ENCODE results near the gene SELENOO.

SELENOO gene

GRCh38 chr22:50200461-50201190 lies at the start of gene SELENOO:
TSS of gene SELENOO (plus strand) at chr22:50201011. CDS start at chr22:50201037, 26 bp downstream.
- Histone ChIP-seq H3K9ac (ENCODE audit: low read length) (peak within 1 kb of the TSS; percentile 70), H3K4me3 (ENCODE audit: low read length) (peak within 1 kb of the TSS; percentile 46), H3K27me3 (ENCODE audit: control insufficient read depth, insufficient read depth, low read length) (no peaks in the 10 kb centered on the region), H3K36me3 (ENCODE audit: control insufficient read depth, insufficient read depth, low read length) (no peaks in the 10 kb centered on the region), H3K9me3 (ENCODE audit: control insufficient read depth, low read length) (no peaks in the 10 kb centered on the region), H3K4me1 (ENCODE audit: control insufficient read depth, insufficient read depth, low read length) (peaks cover 14% of the 10 kb centered on the region)

DNA sequence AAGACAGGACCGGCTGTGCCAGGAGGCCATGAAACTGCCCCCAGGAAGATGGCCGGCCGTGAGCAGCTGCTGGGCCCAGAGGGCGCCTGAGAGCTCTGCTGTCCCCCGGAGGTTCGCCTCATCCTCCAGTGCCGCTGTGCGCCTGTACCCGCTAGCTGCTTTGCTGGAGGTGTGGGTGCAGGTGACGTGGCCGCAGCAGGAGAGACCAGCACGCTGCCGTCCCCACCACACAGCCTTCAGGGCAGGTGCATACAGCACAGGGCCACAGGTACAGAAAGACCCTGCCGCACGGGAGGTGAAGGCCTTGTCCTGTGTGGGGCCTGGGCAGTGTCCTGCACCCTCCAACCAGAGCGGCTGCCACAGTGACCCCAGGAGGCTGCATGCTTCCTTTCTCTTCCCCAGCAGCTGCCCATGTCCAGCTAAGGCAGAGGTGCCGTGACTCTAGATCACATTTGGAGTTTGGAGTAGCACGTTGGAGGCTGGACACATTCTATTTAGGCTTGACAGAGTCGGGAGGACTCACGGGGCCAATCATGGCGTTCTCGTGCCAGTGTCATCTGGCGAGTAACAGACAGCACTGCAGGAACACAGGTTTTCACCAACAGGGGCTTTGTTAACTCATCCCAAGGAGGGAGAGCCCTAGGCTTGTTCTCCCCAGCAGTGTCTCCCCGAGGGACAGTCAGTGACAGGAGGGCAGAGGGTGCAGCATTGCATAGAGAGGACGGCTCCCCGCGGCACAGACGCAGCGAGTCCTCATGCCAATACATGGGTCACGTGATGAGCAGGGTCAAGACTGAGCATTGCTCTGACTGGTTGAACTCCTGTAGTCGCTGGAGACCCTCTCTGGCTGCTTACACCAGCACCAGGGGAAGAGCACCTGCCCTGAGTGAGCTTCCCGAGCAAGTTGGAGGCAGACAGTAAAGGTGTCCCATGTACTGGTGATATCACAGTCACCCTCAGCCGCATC lies 49.0 kb upstream of the SELENOO start:
- no peaks in the 10 kb centered on the region for H3K4me1 ChIP-seq (ENCODE audit: control insufficient read depth, insufficient read depth, low read length)
- H3K4me3 ChIP-seq (ENCODE audit: low read length): no peak overlapping the region
- peaks cover 6% of the 10 kb centered on the region for H3K27me3 ChIP-seq (ENCODE audit: control insufficient read depth, insufficient read depth, low read length)
- H3K9me3 ChIP-seq (ENCODE audit: control insufficient read depth, low read length): no peaks in the 10 kb centered on the region
- H3K36me3 ChIP-seq (ENCODE audit: control insufficient read depth, insufficient read depth, low read length): no peaks in the 10 kb centered on the region
- H3K9ac ChIP-seq (ENCODE audit: low read length): no peak overlapping the region

- peaks cover 5% of the 10 kb centered on the region for H3K4me1 ChIP-seq (ENCODE audit: control insufficient read depth, insufficient read depth, low read length)
- H3K27me3 ChIP-seq (ENCODE audit: control insufficient read depth, insufficient read depth, low read length): peaks cover 11% of the 10 kb centered on the region
- H3K36me3 ChIP-seq (ENCODE audit: control insufficient read depth, insufficient read depth, low read length): no peaks in the 10 kb centered on the region
- H3K4me3 ChIP-seq (ENCODE audit: low read length): no peak overlapping the region
- no peaks in the 10 kb centered on the region for H3K9me3 ChIP-seq (ENCODE audit: control insufficient read depth, low read length)
- no peak overlapping the region for H3K9ac ChIP-seq (ENCODE audit: low read length)
Measured at GRCh38 chr22:50153056-50153755, 47.6 kb upstream of the SELENOO start.

DNA sequence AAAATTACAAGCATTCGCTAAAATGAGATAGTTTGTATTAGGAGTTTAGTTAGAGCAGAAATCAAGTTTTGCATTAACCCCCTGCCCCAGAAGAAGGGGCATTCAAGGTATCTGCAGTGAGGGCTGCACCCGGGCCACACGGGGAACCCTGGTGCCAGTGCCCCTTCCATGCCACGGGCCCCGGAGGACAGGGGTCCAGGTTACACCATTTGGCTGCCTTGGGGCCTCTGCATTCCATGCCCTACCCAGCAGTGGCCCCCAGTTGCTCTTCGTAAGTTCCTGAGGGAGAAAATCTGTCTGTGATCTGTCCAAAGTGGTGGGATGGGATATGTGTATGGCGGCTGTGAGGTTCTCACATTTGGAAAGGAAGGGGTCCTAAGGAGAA lies 47.1 kb upstream of the SELENOO start:
- Histone ChIP-seq H3K4me3 (ENCODE audit: low read length) (no peak overlapping the region), H3K9me3 (ENCODE audit: control insufficient read depth, low read length) (no peaks in the 10 kb centered on the region), H3K4me1 (ENCODE audit: control insufficient read depth, insufficient read depth, low read length) (peaks cover 8% of the 10 kb centered on the region), H3K9ac (ENCODE audit: low read length) (no peak overlapping the region), H3K27me3 (ENCODE audit: control insufficient read depth, insufficient read depth, low read length) (peaks cover 11% of the 10 kb centered on the region), H3K36me3 (ENCODE audit: control insufficient read depth, insufficient read depth, low read length) (no peaks in the 10 kb centered on the region)

DNA sequence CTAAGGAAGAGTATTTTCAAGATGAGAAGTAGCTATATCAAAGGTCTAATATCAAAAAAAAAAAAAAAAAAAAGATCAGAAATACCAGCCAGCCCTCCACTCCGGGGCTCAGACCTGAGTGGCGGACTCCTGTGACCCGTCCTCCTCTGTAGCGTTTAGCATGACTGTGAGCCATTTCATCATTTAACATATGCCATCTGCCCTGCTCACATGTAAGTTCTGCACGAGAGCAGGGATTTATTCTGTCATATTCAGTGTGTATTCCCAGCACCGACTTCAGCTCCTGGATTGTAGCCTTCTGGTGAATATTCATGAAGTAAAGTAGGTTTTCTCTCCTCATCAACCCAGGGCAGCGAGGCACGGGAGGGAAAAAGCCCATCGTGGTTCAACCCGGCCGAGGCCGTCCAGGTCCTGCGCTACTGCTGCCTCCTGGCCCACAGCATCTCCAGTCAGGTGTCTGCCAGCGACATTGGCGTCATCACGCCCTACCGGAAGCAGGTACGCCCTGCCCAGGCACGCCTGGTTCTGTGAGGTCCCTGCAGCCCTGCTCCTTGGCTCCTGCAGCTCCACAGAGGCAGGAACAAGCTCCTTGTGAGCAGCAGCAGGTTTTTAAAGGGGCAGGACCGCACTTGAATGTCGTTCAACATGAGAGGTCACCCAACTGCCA lies 43.0 kb upstream of the SELENOO start:
- Histone ChIP-seq H3K27me3 (ENCODE audit: control insufficient read depth, insufficient read depth, low read length) (peaks cover 4% of the 10 kb centered on the region), H3K9ac (ENCODE audit: low read length) (no peak overlapping the region), H3K9me3 (ENCODE audit: control insufficient read depth, low read length) (no peaks in the 10 kb centered on the region), H3K4me3 (ENCODE audit: low read length) (no peak overlapping the region), H3K4me1 (ENCODE audit: control insufficient read depth, insufficient read depth, low read length) (peaks cover 8% of the 10 kb centered on the region), H3K36me3 (ENCODE audit: control insufficient read depth, insufficient read depth, low read length) (no peaks in the 10 kb centered on the region)

GRCh38 chr22:50160947-50161346 lies 39.9 kb upstream of the SELENOO start:
- Histone ChIP-seq H3K4me3 (ENCODE audit: low read length) (no peak overlapping the region), H3K4me1 (ENCODE audit: control insufficient read depth, insufficient read depth, low read length) (peaks cover 8% of the 10 kb centered on the region), H3K9me3 (ENCODE audit: control insufficient read depth, low read length) (no peaks in the 10 kb centered on the region), H3K36me3 (ENCODE audit: control insufficient read depth, insufficient read depth, low read length) (no peaks in the 10 kb centered on the region), H3K27me3 (ENCODE audit: control insufficient read depth, insufficient read depth, low read length) (peaks cover 4% of the 10 kb centered on the region), H3K9ac (ENCODE audit: low read length) (no peak overlapping the region)

GRCh38 chr22:50161508-50162390 lies 39.1 kb upstream of the SELENOO start:
- H3K27me3 ChIP-seq (ENCODE audit: control insufficient read depth, insufficient read depth, low read length): peaks cover 4% of the 10 kb centered on the region
- H3K4me3 ChIP-seq (ENCODE audit: low read length): no peak overlapping the region

GRCh38 chr22:50162391-50162956 lies 38.3 kb upstream of the SELENOO start:
- peaks cover 4% of the 10 kb centered on the region for H3K27me3 ChIP-seq (ENCODE audit: control insufficient read depth, insufficient read depth, low read length)
- H3K4me1 ChIP-seq (ENCODE audit: control insufficient read depth, insufficient read depth, low read length): peaks cover 8% of the 10 kb centered on the region
- H3K4me3 ChIP-seq (ENCODE audit: low read length): no peak overlapping the region
- H3K9ac ChIP-seq (ENCODE audit: low read length): no peak overlapping the region
- H3K9me3 ChIP-seq (ENCODE audit: control insufficient read depth, low read length): no peaks in the 10 kb centered on the region
- no peaks in the 10 kb centered on the region for H3K36me3 ChIP-seq (ENCODE audit: control insufficient read depth, insufficient read depth, low read length)

More at GRCh38 chr22:50161508-50162390, 39.1 kb upstream of the SELENOO start:
- no peaks in the 10 kb centered on the region for H3K9me3 ChIP-seq (ENCODE audit: control insufficient read depth, low read length)
- peaks cover 8% of the 10 kb centered on the region for H3K4me1 ChIP-seq (ENCODE audit: control insufficient read depth, insufficient read depth, low read length)
- H3K9ac ChIP-seq (ENCODE audit: low read length): no peak overlapping the region
- H3K36me3 ChIP-seq (ENCODE audit: control insufficient read depth, insufficient read depth, low read length): no peaks in the 10 kb centered on the region

- no peaks in the 10 kb centered on the region for H3K9me3 ChIP-seq (ENCODE audit: control insufficient read depth, low read length)
- no peaks in the 10 kb centered on the region for H3K36me3 ChIP-seq (ENCODE audit: control insufficient read depth, insufficient read depth, low read length)
- no peak overlapping the region for H3K4me3 ChIP-seq (ENCODE audit: low read length)
- H3K4me1 ChIP-seq (ENCODE audit: control insufficient read depth, insufficient read depth, low read length): peaks cover 4% of the 10 kb centered on the region
- H3K9ac ChIP-seq (ENCODE audit: low read length): no peak overlapping the region
- H3K27me3 ChIP-seq (ENCODE audit: control insufficient read depth, insufficient read depth, low read length): peaks cover 13% of the 10 kb centered on the region
Measured at GRCh38 chr22:50165436-50166123, 35.2 kb upstream of the SELENOO start.

GRCh38 chr22:50167689-50168489 lies 32.9 kb upstream of the SELENOO start:
- Histone ChIP-seq H3K4me1 (ENCODE audit: control insufficient read depth, insufficient read depth, low read length) (peaks cover 11% of the 10 kb centered on the region), H3K4me3 (ENCODE audit: low read length) (no peak overlapping the region), H3K9me3 (ENCODE audit: control insufficient read depth, low read length) (no peaks in the 10 kb centered on the region), H3K9ac (ENCODE audit: low read length) (no peak overlapping the region), H3K27me3 (ENCODE audit: control insufficient read depth, insufficient read depth, low read length) (peaks cover 31% of the 10 kb centered on the region), H3K36me3 (ENCODE audit: control insufficient read depth, insufficient read depth, low read length) (no peaks in the 10 kb centered on the region)

Data from mucosa of stomach (tissue), 1 donor.